HL-60/S4 treated with retinoic acid at 250 ng/mL for 4 days and 3 days (cell line): ENCODE measurements around the gene C18orf32.

ENCODE experiments used
- in situ Hi-C: fragments of 300-500 bp; cut with MboI; formaldehyde crosslinking; loops from 2 replicates; pipeline ENCODE4 v1.7.0; 2022; ENCODE audit warnings: low sequenced_read_pairs

C18orf32 gene

GRCh38 chr18:49473721-49474120 is 13.3 kb downstream of the C18orf32 start:
- in situ Hi-C loops = loop anchor here (25.0 kb wide), 1 partner anchor 786 kb away; no protein-coding TSS in a partner anchor

DNA sequence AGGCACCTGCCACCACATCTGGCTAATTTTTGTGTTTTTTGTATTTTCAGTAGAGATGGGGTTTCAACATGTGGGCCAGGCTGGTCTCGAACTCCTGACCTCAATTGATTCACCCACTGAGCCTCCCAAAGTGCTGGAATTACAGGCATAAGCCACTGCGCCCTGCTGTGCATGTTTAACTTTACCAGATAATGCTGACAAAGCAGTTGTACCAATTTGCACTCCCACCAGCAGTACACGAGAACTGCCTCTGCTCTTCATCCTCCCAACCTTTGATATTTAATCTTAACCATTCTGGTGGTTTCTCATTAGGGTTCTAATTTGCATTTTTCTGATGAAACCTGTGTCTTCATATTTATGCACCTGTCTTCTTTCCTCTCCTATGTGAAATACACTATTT is 14.6 kb downstream of the C18orf32 start:
- in situ Hi-C loops = loop anchor here (25.0 kb wide), 1 partner anchor 785 kb away; no protein-coding TSS in a partner anchor

GRCh38 chr18:49471532-49471931 is 15.5 kb downstream of the C18orf32 start:
- in situ Hi-C loops = loop anchor here (25.0 kb wide), 1 partner anchor 784 kb away; no protein-coding TSS in a partner anchor

DNA sequence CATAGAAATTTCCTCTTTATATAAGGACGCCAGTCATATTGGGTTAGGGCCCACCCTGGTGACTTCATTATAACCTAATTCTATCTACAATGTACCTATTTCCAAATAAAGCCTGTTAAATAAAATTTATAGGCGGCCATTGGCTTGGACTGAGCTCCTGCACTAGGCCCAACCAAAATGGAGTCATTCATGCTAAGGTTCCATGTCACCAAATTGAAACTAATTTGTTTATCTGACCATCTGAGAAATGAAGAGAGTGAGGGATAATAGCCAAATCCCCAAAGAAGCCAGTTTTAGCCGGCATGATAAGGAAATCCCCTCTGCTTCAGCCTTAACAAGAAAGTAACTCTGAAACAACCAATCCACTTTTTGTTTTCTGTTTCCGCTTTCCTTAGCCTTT is 19.4 kb downstream of the C18orf32 start:
- in situ Hi-C loops = loop anchor here (25.0 kb wide), 1 partner anchor 780 kb away; no protein-coding TSS in a partner anchor

DNA sequence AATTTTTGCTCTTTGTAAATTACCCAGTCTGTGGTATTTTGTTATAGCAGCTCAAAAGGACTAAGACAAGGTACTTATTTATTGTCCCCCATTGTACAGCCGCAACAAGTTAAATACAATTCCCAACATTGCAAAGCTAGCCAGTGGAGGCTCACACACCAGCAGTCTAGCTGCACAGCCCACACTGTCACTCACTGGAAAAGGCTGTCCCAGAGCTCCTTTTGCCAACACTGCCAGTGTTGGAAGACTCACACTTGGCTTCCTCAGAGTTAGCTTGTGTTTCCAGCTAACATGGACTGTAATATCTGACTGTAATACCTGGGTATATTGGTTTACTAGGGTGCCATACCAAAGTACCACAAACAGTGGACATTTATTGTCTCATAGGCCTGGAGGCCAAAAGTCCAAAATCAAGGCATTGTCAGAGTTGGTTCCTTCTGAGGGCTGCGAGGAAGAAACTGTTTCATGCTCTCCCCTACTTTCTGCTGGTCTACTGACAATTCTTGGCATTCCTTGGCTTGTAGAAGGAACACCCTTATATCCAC is 19.9 kb downstream of the C18orf32 start:
- in situ Hi-C loops = loop anchor here (25.0 kb wide), 1 partner anchor 780 kb away; no protein-coding TSS in a partner anchor

GRCh38 chr18:49464718-49465598 is 22.1 kb downstream of the C18orf32 start:
- in situ Hi-C loops = loop anchor here (25.0 kb wide), 1 partner anchor 778 kb away; no protein-coding TSS in a partner anchor

GRCh38 chr18:49461602-49461977 is 25.4 kb downstream of the C18orf32 start:
- in situ Hi-C loops = loop anchor here (25.0 kb wide), 1 partner anchor 774 kb away; no protein-coding TSS in a partner anchor

- in situ Hi-C loops = loop anchor here (25.0 kb wide), 1 partner anchor 774 kb away; no protein-coding TSS in a partner anchor
Measured at GRCh38 chr18:49460976-49461601, 25.9 kb downstream of the C18orf32 start.

DNA sequence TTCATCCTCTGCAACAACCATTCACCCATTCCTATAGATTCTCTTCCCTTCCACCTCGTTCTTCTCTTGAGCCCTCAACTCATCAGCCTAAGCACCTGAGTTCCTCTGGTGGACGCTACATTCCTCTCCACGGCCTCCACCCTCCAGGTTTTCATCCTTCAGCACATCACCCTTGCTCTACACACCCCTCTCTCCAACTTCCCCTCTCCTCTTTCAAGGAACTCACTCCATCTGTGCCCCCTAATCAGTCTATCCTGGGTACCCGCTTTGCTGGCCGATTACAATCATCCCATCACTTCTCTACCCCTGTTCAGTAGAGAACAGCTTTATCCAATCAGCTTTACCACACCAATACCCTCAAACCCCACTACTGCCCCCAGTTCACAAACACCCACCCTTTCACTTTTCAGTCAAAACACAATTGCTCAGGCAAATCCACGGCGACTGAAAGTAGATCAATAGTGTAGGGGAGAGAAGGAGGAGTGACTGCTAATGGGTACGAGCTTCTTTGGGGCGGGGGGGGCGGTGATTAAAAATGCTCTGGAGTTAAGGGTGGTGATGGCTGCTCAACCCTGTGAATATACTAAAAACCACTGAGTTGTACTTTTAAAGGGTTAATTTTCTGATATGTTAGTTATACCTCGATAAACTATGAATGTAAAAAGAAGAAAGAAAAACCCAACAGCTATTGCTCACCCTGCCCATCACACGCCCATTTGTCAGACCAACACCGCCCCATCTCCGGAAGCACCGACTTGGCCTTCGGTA is 27.4 kb downstream of the C18orf32 start:
- in situ Hi-C loops = loop anchor here (25.0 kb wide), 1 partner anchor 772 kb away; no protein-coding TSS in a partner anchor

GRCh38 chr18:49457616-49458015 is 29.4 kb downstream of the C18orf32 start:
- in situ Hi-C loops = loop anchor here (25.0 kb wide), 1 partner anchor 770 kb away; no protein-coding TSS in a partner anchor

- in situ Hi-C loops = loop anchor here (25.0 kb wide), 1 partner anchor 769 kb away; no protein-coding TSS in a partner anchor
Measured at GRCh38 chr18:49456794-49457193, 30.2 kb downstream of the C18orf32 start.

DNA sequence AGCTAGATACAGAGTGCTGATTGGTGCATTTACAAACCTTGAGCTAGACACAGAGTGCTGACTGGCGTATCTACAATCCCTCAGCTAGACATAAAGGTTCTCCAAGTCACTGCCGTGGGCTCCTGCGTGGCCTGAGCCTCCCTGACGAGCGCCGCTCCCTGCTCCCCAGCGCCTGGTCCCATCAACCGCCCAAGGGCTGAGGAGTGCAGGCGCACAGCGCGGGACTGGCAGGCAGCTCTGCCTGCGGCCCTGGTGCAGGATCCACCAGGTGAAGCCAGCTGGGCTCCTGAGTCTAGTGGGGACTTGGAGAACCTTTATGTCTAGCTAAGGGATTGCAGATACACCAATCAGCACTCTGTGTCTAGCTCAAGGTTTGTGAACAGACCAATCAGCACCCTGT is 34.5 kb downstream of the C18orf32 start:
- in situ Hi-C loops = loop anchor here (25.0 kb wide), 1 partner anchor 765 kb away; no protein-coding TSS in a partner anchor

GRCh38 chr18:49447810-49448745 is 39.0 kb downstream of the C18orf32 start:
- in situ Hi-C loops = no loop called here

DNA sequence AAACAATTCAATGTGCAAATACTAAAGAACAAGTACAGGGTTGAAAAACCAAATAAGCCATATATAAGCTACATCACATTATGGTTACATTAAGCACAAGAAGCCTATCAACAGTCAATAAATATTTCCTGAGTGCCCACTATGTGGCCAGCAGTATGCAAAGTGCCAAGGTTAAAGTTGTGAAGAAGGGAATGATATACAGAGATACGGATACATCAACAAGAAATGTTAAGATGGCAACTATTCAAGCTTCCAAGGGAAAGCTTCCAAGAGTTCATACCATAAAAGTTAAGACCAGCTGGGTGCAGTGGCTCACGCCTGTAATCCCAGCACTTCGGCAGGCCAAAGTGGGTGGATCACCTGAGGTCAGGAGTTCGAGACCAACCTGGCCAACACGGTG is 40.6 kb downstream of the C18orf32 start:
- in situ Hi-C loops = no loop called here

- in situ Hi-C loops = no loop called here
Measured at GRCh38 chr18:49444581-49444980, 42.5 kb downstream of the C18orf32 start.

- in situ Hi-C loops = no loop called here
Measured at GRCh38 chr18:49443837-49444236, 43.2 kb downstream of the C18orf32 start.

DNA sequence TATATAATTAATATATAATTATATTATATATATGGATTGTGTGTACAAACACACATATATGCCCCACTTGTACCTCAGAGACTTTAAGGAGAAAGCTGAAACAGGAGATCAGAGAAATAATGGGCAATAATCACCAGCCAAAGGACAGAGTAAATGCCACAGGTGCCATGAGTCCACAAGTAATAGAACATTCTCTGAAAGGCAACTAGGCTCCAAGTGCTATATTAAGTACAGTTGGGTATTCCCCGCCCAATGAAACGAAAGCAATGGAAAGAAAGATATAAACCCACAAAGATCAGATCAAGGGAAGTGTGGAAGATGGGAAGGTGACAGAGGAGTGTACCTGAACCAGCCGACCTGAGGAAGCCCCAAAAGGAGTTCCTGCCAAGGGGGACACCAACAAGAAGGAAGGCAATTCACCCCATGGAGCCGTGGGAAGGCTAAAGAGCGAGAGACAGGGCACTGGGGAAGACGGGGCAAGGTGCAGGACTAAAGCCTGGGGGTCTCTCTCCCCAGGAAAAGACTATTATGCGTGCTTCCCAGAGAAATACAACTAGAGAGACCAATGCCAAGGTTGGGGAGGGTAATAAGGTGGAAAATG is 45.6 kb downstream of the C18orf32 start:
- in situ Hi-C loops = no loop called here

GRCh38 chr18:49435170-49435569 is 51.9 kb downstream of the C18orf32 start:
- in situ Hi-C loops = no loop called here

- in situ Hi-C loops = no loop called here
Measured at GRCh38 chr18:49432602-49433001, 54.4 kb downstream of the C18orf32 start.
